Jurkat, Clone E6-1 (cell line): ENCODE results near the gene SLC6A15.

Source experiments
- DNase-seq: peaks from one replicate; pipeline ENCODE4 v3.0.0-alpha.2; 2011; ENCODE audit warnings: low read depth, low spot score
- H3K4me3 ChIP-seq: 2 replicates; pipeline ENCODE4 v1.5.1; 2011; ENCODE audit warnings: mild to moderate bottlenecking, low read length, control low read depth, moderate library complexity

SLC6A15 gene

DNA sequence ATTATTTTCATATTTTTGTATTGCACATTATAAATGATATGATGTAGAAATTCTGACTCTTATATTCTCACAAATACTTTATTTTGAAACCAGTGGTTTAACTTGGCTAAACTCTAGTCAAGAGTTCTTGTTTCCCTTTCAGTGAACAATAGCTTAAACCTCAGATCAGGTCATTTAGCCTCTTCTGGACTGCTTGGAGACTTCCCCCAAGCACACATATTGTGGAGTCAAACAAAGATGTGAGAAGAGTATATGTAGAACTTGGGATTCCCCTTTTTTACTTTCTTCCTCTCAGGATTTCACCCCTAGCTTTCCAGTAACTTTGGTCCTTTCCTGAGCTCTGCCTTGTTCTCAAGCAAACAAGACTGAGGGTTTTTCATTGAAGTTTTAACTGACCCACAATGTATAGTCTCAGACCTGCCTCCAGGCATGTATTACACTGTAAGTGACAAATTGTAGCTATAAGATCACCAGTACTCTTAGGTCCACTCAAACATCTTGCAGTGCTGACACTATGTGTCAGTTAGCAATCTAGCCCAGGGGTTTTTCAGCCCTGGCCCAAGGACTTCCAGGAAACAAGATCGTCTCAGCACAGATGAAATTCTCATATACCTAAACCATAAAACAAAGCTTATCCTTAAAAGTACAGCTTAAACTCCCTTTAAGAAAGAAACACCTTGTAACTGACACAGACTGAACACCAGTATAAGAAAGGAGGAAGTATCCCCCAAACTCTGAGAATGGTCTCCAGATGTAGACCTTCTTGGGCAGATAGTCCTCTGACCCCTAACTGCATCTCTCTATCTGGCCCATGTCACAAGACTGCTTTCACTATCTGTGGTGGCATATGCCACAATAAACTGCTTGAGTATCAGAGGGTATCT, 98.6 kb downstream of the SLC6A15 start:
- DNase-seq = no peak

DNA sequence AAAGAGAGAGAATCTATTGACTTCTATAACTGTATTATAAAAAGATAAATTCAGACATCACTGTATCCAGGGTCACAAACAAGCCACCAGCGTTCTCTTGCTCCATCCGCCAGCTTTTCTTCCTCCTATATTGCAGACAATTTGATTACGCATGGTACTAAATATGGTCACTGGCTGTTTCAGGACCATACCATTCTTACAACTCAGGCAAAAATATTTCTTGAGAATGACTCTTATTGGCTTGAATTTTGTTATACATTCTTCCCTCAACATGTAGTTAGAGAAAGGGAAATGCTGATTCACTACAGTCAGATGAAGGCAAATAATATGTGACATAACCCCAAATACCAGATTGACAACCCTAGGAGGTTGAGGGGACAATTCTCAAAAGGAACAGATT, 101.3 kb downstream of the SLC6A15 start:
- DNase-seq = no peak
- no peak overlapping the region for H3K4me3 ChIP-seq

More for the DNA sequence above, 98.6 kb downstream of the SLC6A15 start:
- H3K4me3 ChIP-seq = no peak overlapping the region

DNA sequence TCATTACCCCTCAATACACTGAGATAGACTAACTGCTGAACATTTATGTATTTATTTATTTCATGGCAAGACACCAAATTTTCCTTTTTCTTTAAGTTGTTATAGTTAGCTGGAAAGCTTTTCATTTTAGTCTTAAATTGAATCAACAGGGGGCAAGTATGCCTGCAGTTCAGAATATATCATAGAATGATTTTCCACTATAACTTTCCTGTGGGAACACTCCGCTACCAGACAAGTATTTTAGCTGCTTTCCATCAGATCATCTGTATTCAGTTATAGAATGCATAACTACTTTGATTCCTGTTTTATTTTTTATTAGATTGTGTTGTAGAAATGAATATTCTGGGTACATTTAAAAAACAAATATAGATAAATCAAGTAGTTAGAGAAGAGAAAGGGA, 102.0 kb downstream of the SLC6A15 start:
- DNase-seq = no peak
- no peak overlapping the region for H3K4me3 ChIP-seq
